Natural killer cell (primary cell): Measurements from ENCODE around the gene ZNF684. TPM values are rescaled to one million over a fixed set of nuclear protein-coding genes. Genes with fewer than 3 reads are reported as not detected.

Experiments used
- ATAC-seq, 3 donors: fragments of 150-1000 bp in 2 of 3; fragments of 200-7000 bp in 1 of 3; cut with Tn5 transposase; 1 replicate in 1 of 3; 2 replicates in 2 of 3; pipeline ENCODE4 v1.10.0; 2021; ENCODE audit warnings: mild to moderate bottlenecking in 2 of 3, moderate library complexity in 2 of 3
- DNase-seq, 2 donors: peaks; one replicate each; pipeline versions ENCODE4 v3.0.0 to v3.0.0-alpha.2; 2013 to 2021; ENCODE audit warnings: mixed read lengths in 1 of 2
- H3K27ac ChIP-seq: one replicate; pipeline ENCODE4 v1.5.1; 2013; ENCODE audit warnings: mild to moderate bottlenecking, low read length
- H3K27me3 ChIP-seq: one replicate; pipeline ENCODE4 v1.6.1; 2013; ENCODE audit warnings: low read length; ENCODE audit not compliant: control insufficient read depth, insufficient read depth
- H3K36me3 ChIP-seq: one replicate; pipeline ENCODE4 v1.6.1; 2013; ENCODE audit warnings: low read length; ENCODE audit not compliant: control insufficient read depth, insufficient read depth
- H3K4me1 ChIP-seq: one replicate; pipeline ENCODE4 v1.6.1; 2013; ENCODE audit warnings: low read length; ENCODE audit not compliant: control insufficient read depth, insufficient read depth
- H3K4me3 ChIP-seq: one replicate; pipeline ENCODE4 v1.5.1; 2013; ENCODE audit warnings: low read length
- H3K9me3 ChIP-seq: one replicate; pipeline ENCODE4 v1.6.1; 2013; ENCODE audit warnings: low read length; ENCODE audit not compliant: control insufficient read depth, insufficient read depth
- H3K27ac Mint-ChIP-seq, 2 donors: one replicate each; pipeline ENCODE4 v1.8.0; 2022; ENCODE audit warnings: mild to moderate bottlenecking in 2 of 2, mixed read lengths in 2 of 2, moderate library complexity in 1 of 2
- H3K27me3 Mint-ChIP-seq, 2 donors: one replicate each; pipeline ENCODE4 v1.8.0; 2022; ENCODE audit warnings: low read depth in 2 of 2, mixed read lengths in 2 of 2
- H3K36me3 Mint-ChIP-seq: one replicate; pipeline ENCODE4 v1.8.0; 2022; ENCODE audit warnings: mixed read lengths
- H3K4me1 Mint-ChIP-seq, 2 donors: one replicate each; pipeline ENCODE4 v1.8.0; 2022; ENCODE audit warnings: mixed read lengths in 2 of 2
- H3K4me3 Mint-ChIP-seq: one replicate; pipeline ENCODE4 v1.8.0; 2022; ENCODE audit warnings: mild to moderate bottlenecking, moderate library complexity, mixed read lengths
- H3K9me3 Mint-ChIP-seq, 2 donors: one replicate each; pipeline ENCODE4 v1.8.0; 2022; ENCODE audit warnings: mixed read lengths in 2 of 2
- CTCF ChIP-seq: fragments of 200-600 bp; IDR thresholded peaks from one replicate; pipeline ENCODE4 v1.8.0; 2022; ENCODE audit warnings: antibody characterized with exemption
- WGBS: methylation state at CpG from one replicate; pipeline ENCODE4 v1.1.7; 2013; ENCODE audit warnings: missing lambda C conversion rate; ENCODE audit not compliant: insufficient coverage; 5-methylcytosine and 5-hydroxymethylcytosine counted together
- intact Hi-C: fragments of 100-400 bp; cut with micrococcal nuclease; formaldehyde crosslinking; loops from one replicate; pipeline ENCODE4 v1.14.2; 2022
- total RNA-seq, 4 donors: library from RNA; stranded (reverse); fragments of 120-200 nt in 1 of 4; gene quantifications; one replicate each; pipeline versions ENCODE4 v1.2.3 to v1.2.4, GENCODE V29; 2013 to 2022

ZNF684 gene
- total RNA-seq, 3 donors from 2014 or later (not counting 1 experiment from before 2014, with no cell fraction given), result 5.5 to 9.7 (median 5.7) TPM

- peaks cover 0 to 3% of the 10 kb centered on the region in 2 donors for H3K27me3 Mint-ChIP-seq
- WGBS, result 77% methylated on average over 7 of the region's 7 CpGs
- Histone ChIP-seq H3K36me3 (no peaks in the 10 kb centered on the region), H3K27ac (no peak overlapping the region), H3K27me3 (no peaks in the 10 kb centered on the region), H3K9me3 (no peaks in the 10 kb centered on the region), H3K4me3 (no peak overlapping the region), H3K4me1 (no peaks in the 10 kb centered on the region)
- no peak for ATAC-seq
- intact Hi-C loops, result no loop called here
- H3K27ac Mint-ChIP-seq, result no peak overlapping the region
- no peak overlapping the region for H3K4me3 Mint-ChIP-seq
- DNase-seq, result no peak
- no peaks in the 10 kb centered on the region for H3K36me3 Mint-ChIP-seq
- H3K4me1 Mint-ChIP-seq, result peaks cover 15 to 16% of the 10 kb centered on the region in 2 donors
- no peaks in the 10 kb centered on the region for H3K9me3 Mint-ChIP-seq
- no peak for TF ChIP-seq CTCF
Observed at GRCh38 chr1:40595623-40596022, 64.2 kb downstream of the ZNF684 start.

Other genes starting within 250 kb of the ZNF684 start
- 1 to 10 TPM; 2.4 to 2.6 (median 2.5) TPM for gene COL9A2, start 214.4 kb upstream of the ZNF684 start, total RNA-seq
- gene SMAP2, start 157.9 kb upstream of the ZNF684 start, total RNA-seq, result 100 to 1,000 TPM in 2 of 3 donors, 10 to 100 TPM in 1; 95.0 to 136 (median 127) TPM
- gene ZFP69B, start 81.2 kb upstream of the ZNF684 start, total RNA-seq, result 1 to 10 TPM; 2.2 to 2.4 (median 2.3) TPM
- gene ZFP69, start 54.3 kb upstream of the ZNF684 start, total RNA-seq, result 1 to 10 TPM; 4.6 to 5.4 (median 4.6) TPM
- gene EXO5, start 22.9 kb upstream of the ZNF684 start, total RNA-seq, result 10 to 100 TPM in 2 of 3 donors, 1 to 10 TPM in 1; 9.6 to 17.0 (median 10.1) TPM
- gene RIMS3, start 134.0 kb downstream of the ZNF684 start, total RNA-seq, result 1 to 10 TPM in 2 of 3 donors, under 1 TPM in 1; 0.56 to 2.1 (median 1.1) TPM
- gene NFYC, start 160.1 kb downstream of the ZNF684 start, total RNA-seq, result 10 to 100 TPM; 38.7 to 60.4 (median 48.5) TPM